Astrocyte of the spinal cord (primary cell): ENCODE results near the gene ANKRD35.
A peak's percentile ranks its signal among the peaks of the same experiment; 100 is the strongest.

Experiments
- DNase-seq: peaks from one replicate; pipeline ENCODE4 v3.0.0; 2011; ENCODE audit warnings: low read depth, low spot score
- H3K4me3 ChIP-seq: 2 replicates; pipeline ENCODE4 v1.5.1; 2011; ENCODE audit warnings: low read depth, mild to moderate bottlenecking, low read length, moderate library complexity
- in situ Hi-C: cut with HindIII; loops from 2 replicates; pipeline ENCODE4 v1.10.0; 2017; ENCODE audit warnings: low sequenced_read_pairs
- TF ChIP-seq, protein P1 (sequence below): IDR thresholded peaks from 2 replicates; pipeline ENCODE4 v1.5.1; 2012; ENCODE audit warnings: low read depth, mild to moderate bottlenecking, low read length, inconsistent platforms

ANKRD35 gene

DNA sequence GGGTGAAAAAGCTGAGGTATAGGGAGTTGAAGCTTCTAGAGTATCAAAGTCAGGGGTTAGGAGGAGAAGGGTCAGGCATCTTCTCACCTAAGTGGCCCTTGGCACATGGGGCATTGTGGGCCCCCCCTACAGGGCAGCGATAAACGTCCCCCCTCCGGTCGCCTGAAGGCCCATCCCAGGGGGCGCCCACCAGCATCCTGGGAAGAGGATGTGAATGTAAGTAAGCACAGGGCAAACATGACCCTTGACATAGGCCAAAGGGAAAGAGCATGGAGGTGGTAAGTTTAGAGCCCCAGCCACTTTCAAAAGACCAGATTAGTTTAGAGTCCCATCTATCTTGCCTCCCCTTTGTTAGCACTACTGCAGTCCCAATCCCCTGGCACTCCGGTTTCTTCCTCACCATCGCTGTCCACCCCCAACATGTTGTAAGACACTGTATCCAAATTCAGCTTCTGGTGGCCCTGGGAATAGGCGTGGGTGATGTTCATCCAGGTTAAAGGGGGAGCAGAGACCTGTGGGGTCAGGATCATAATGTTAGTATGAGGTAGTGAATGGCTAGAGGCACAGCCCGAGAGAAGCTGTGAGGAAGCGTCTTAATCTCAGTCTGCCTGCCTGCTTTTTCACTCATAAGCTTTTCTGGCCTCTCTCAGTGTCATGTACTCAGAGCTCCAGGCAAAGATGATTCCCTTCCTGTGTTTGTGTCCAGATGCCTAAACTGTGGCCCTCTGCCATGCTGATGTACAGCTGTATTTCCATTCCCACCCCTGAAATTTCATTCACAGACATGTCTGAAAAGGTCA, 21.5 kb upstream of the ANKRD35 start:
- TF ChIP-seq, protein P1, sequence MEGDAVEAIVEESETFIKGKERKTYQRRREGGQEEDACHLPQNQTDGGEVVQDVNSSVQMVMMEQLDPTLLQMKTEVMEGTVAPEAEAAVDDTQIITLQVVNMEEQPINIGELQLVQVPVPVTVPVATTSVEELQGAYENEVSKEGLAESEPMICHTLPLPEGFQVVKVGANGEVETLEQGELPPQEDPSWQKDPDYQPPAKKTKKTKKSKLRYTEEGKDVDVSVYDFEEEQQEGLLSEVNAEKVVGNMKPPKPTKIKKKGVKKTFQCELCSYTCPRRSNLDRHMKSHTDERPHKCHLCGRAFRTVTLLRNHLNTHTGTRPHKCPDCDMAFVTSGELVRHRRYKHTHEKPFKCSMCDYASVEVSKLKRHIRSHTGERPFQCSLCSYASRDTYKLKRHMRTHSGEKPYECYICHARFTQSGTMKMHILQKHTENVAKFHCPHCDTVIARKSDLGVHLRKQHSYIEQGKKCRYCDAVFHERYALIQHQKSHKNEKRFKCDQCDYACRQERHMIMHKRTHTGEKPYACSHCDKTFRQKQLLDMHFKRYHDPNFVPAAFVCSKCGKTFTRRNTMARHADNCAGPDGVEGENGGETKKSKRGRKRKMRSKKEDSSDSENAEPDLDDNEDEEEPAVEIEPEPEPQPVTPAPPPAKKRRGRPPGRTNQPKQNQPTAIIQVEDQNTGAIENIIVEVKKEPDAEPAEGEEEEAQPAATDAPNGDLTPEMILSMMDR: no peak
- peak; percentile 33 for DNase-seq
- in situ Hi-C loops: no loop called here
- H3K4me3 ChIP-seq: no peak overlapping the region

DNA sequence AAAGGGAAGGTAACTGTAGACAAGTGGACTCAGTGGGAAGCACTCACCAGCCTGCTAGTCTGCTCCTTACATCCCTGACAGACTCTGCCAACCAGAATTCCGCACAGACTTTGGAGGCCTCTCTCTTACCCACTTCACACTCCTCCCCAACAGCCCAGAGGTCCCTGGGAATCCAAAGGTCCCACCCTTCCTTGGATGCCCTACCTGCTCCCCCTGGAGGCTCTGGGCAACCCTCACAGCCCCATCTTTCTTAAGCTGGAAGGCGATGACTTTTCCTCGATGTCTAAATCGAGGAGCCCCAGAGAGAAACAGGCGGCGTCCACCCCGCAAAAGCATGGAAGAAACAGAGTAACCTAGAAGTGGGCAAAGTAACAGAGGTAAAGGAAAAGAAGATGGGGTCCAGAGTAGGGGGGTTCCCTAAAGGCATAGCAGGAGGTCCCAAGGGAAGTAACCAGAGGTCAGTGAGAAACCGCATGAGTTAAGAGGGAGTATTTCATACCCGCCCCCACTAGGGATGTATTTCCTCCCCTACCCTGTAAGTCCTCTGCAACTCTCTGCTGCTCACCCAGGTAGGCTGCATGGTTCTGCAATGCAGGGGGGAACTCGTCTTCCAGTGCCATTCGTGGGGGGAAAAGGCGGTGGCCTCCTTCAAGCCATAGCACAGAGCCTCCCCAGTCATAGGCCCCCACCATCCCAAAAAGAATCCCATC, 15.8 kb upstream of the ANKRD35 start:
- H3K4me3 ChIP-seq: no peak overlapping the region
- in situ Hi-C loops: no loop called here
- TF ChIP-seq, protein P1: peak; percentile 19
- no peak for DNase-seq

GRCh38 chr1:145898756-145899155, 13.1 kb upstream of the ANKRD35 start:
- in situ Hi-C loops: no loop called here
- TF ChIP-seq, protein P1: no peak
- H3K4me3 ChIP-seq: no peak overlapping the region
- DNase-seq: no peak

DNA sequence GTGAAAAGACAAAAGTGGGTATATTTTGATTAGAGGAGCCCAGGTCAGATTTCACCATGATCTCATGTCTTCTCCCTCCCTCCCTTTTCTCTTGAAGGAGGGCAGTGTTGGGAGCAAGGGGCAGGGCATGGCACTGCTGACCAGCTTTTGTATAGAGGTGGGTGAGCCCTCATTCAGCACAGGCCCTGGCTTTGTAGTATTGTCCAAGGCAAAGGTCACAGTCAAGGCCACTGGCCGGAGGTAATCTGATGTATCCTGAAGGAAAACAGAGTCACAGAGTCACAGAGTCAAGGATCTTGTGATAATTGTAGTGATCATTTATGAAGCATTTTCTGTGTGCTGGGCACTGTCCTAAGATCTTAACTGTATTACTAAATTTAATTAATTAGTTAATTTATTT, 12.3 kb upstream of the ANKRD35 start:
- no peak overlapping the region for H3K4me3 ChIP-seq
- in situ Hi-C loops: no loop called here
- TF ChIP-seq, protein P1: no peak
- no peak for DNase-seq

GRCh38 chr1:145895471-145895870, 9.8 kb upstream of the ANKRD35 start:
- no peak for DNase-seq
- H3K4me3 ChIP-seq: no peak overlapping the region
- TF ChIP-seq, protein P1: no peak
- in situ Hi-C loops: no loop called here

- in situ Hi-C loops: no loop called here
- H3K4me3 ChIP-seq: no peak overlapping the region
- DNase-seq: no peak
- TF ChIP-seq, protein P1: no peak
These were observed 7.8 kb upstream of the ANKRD35 start for GRCh38 chr1:145893306-145894055.
